SIG-M5 treated with dmso at 0.1 percent for 504 hours (cell line): ENCODE measurements around the gene CFAP97.
A peak's percentile ranks its signal among the peaks of the same experiment; 100 is the strongest.
"Not testable (repeated sequence)": the region's sequence is repeated elsewhere in the genome, so short reads cannot be mapped to it uniquely, and the experiment has no call there.

Experiments
- DNase-seq: peaks from one replicate; lab custom pipeline; 2025; ENCODE audit not compliant: unreplicated experiment; lab: John Stamatoyannopoulos, UW

Gene CFAP97

GRCh38 chr4:185203486-185204237 is at the start of gene CFAP97:
Gene CFAP97 (minus strand): TSS chr4:185204000. CDS start chr4:185191196, 12,804 bp downstream.
- DNase-seq = peak; percentile 64

- DNase-seq = no peak
Observed at GRCh38 chr4:185249105-185249504, 45.3 kb upstream of the CFAP97 start.

- no peak for DNase-seq
Observed at GRCh38 chr4:185248393-185249039, 44.7 kb upstream of the CFAP97 start.

- no peak for DNase-seq
Observed at GRCh38 chr4:185247151-185247550, 43.4 kb upstream of the CFAP97 start.

GRCh38 chr4:185246453-185246852 is 42.7 kb upstream of the CFAP97 start:
- no peak for DNase-seq

GRCh38 chr4:185244763-185245162 is 41.0 kb upstream of the CFAP97 start:
- no peak for DNase-seq

- no peak for DNase-seq
Observed at GRCh38 chr4:185243879-185244278, 40.1 kb upstream of the CFAP97 start.

- no peak for DNase-seq
Observed at GRCh38 chr4:185242749-185243533, 39.1 kb upstream of the CFAP97 start.

- DNase-seq = not testable (repeated sequence)
Observed at GRCh38 chr4:185240486-185240885, 36.7 kb upstream of the CFAP97 start.

GRCh38 chr4:185238750-185239149 is 35.0 kb upstream of the CFAP97 start:
- no peak for DNase-seq

GRCh38 chr4:185238215-185238681 is 34.4 kb upstream of the CFAP97 start:
- no peak for DNase-seq

- DNase-seq = no peak
Observed at GRCh38 chr4:185237175-185237574, 33.4 kb upstream of the CFAP97 start.

- no peak for DNase-seq
Observed at GRCh38 chr4:185235843-185236503, 32.2 kb upstream of the CFAP97 start.

GRCh38 chr4:185235119-185235842 is 31.5 kb upstream of the CFAP97 start:
- no peak for DNase-seq

GRCh38 chr4:185232370-185232769 is 28.6 kb upstream of the CFAP97 start:
- no peak for DNase-seq

- DNase-seq = no peak
Observed at GRCh38 chr4:185229021-185229818, 25.4 kb upstream of the CFAP97 start.

- no peak for DNase-seq
Observed at GRCh38 chr4:185227713-185228278, 24.0 kb upstream of the CFAP97 start.

- DNase-seq = no peak
Observed at GRCh38 chr4:185227131-185227551, 23.3 kb upstream of the CFAP97 start.

GRCh38 chr4:185225940-185226339 is 22.1 kb upstream of the CFAP97 start:
- DNase-seq = no peak
